Natural killer cell (primary cell): ENCODE measurements around the gene TIMM44. TPM values are rescaled to one million over a fixed set of nuclear protein-coding genes. Genes with fewer than 3 reads are reported as not detected.
"Not testable (repeated sequence)": the region's sequence is repeated elsewhere in the genome, so short reads cannot be mapped to it uniquely, and the experiment has no call there.

ENCODE experiments used
- ATAC-seq, 3 donors: fragments of 150-1000 bp in 2 of 3; fragments of 200-7000 bp in 1 of 3; cut with Tn5 transposase; 1 replicate in 1 of 3; 2 replicates in 2 of 3; pipeline ENCODE4 v1.10.0; 2021; ENCODE audit warnings: mild to moderate bottlenecking in 2 of 3, moderate library complexity in 2 of 3
- DNase-seq, 2 donors: peaks; one replicate each; pipeline versions ENCODE4 v3.0.0 to v3.0.0-alpha.2; 2013 to 2021; ENCODE audit warnings: mixed read lengths in 1 of 2
- H3K27ac ChIP-seq: one replicate; pipeline ENCODE4 v1.5.1; 2013; ENCODE audit warnings: mild to moderate bottlenecking, low read length
- H3K27me3 ChIP-seq: one replicate; pipeline ENCODE4 v1.6.1; 2013; ENCODE audit warnings: low read length; ENCODE audit not compliant: control insufficient read depth, insufficient read depth
- H3K36me3 ChIP-seq: one replicate; pipeline ENCODE4 v1.6.1; 2013; ENCODE audit warnings: low read length; ENCODE audit not compliant: control insufficient read depth, insufficient read depth
- H3K4me1 ChIP-seq: one replicate; pipeline ENCODE4 v1.6.1; 2013; ENCODE audit warnings: low read length; ENCODE audit not compliant: control insufficient read depth, insufficient read depth
- H3K4me3 ChIP-seq: one replicate; pipeline ENCODE4 v1.5.1; 2013; ENCODE audit warnings: low read length
- H3K9me3 ChIP-seq: one replicate; pipeline ENCODE4 v1.6.1; 2013; ENCODE audit warnings: low read length; ENCODE audit not compliant: control insufficient read depth, insufficient read depth
- H3K27ac Mint-ChIP-seq, 2 donors: one replicate each; pipeline ENCODE4 v1.8.0; 2022; ENCODE audit warnings: mild to moderate bottlenecking in 2 of 2, mixed read lengths in 2 of 2, moderate library complexity in 1 of 2
- H3K27me3 Mint-ChIP-seq, 2 donors: one replicate each; pipeline ENCODE4 v1.8.0; 2022; ENCODE audit warnings: low read depth in 2 of 2, mixed read lengths in 2 of 2
- H3K36me3 Mint-ChIP-seq: one replicate; pipeline ENCODE4 v1.8.0; 2022; ENCODE audit warnings: mixed read lengths
- H3K4me1 Mint-ChIP-seq, 2 donors: one replicate each; pipeline ENCODE4 v1.8.0; 2022; ENCODE audit warnings: mixed read lengths in 2 of 2
- H3K4me3 Mint-ChIP-seq: one replicate; pipeline ENCODE4 v1.8.0; 2022; ENCODE audit warnings: mild to moderate bottlenecking, moderate library complexity, mixed read lengths
- H3K9me3 Mint-ChIP-seq, 2 donors: one replicate each; pipeline ENCODE4 v1.8.0; 2022; ENCODE audit warnings: mixed read lengths in 2 of 2
- WGBS: methylation state at CpG from one replicate; pipeline ENCODE4 v1.1.7; 2013; ENCODE audit warnings: missing lambda C conversion rate; ENCODE audit not compliant: insufficient coverage; 5-methylcytosine and 5-hydroxymethylcytosine counted together
- intact Hi-C: fragments of 100-400 bp; cut with micrococcal nuclease; formaldehyde crosslinking; loops from one replicate; pipeline ENCODE4 v1.14.2; 2022
- total RNA-seq, 4 donors: library from RNA; stranded (reverse); fragments of 120-200 nt in 1 of 4; gene quantifications; one replicate each; pipeline versions ENCODE4 v1.2.3 to v1.2.4, GENCODE V29; 2013 to 2022
- TF ChIP-seq, protein P1 (sequence below): fragments of 200-600 bp; IDR thresholded peaks from one replicate; pipeline ENCODE4 v1.8.0; 2022; ENCODE audit warnings: antibody characterized with exemption

The TIMM44 gene
- total RNA-seq, 3 donors from 2014 or later (not counting 1 experiment from before 2014, with no cell fraction given), result 83.3 to 116 (median 89.4) TPM

DNA sequence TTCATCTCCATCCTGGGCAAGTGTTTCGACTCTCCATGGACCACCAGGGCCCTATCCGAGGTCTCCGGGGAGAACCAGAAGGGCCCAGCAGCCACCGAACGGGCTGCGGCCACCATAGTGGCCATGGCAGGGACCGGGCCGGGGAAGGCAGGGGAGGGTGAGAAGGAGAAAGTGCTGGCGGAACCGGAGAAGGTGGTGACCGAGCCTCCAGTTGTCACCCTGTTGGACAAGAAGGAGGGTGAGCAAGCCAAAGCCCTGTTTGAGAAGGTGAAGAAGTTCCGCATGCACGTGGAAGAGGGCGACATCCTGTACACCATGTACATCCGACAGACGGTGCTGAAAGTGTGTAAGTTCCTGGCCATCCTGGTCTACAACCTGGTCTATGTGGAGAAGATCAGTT is 44.5 kb downstream of the TIMM44 start:
- DNase-seq (no peak), ATAC-seq (no peak)
- peaks cover 0 to 8% of the 10 kb centered on the region in 2 donors for H3K27me3 Mint-ChIP-seq
- no peak overlapping the region for H3K27ac ChIP-seq
- intact Hi-C loops, result no loop called here
- TF ChIP-seq, protein P1, sequence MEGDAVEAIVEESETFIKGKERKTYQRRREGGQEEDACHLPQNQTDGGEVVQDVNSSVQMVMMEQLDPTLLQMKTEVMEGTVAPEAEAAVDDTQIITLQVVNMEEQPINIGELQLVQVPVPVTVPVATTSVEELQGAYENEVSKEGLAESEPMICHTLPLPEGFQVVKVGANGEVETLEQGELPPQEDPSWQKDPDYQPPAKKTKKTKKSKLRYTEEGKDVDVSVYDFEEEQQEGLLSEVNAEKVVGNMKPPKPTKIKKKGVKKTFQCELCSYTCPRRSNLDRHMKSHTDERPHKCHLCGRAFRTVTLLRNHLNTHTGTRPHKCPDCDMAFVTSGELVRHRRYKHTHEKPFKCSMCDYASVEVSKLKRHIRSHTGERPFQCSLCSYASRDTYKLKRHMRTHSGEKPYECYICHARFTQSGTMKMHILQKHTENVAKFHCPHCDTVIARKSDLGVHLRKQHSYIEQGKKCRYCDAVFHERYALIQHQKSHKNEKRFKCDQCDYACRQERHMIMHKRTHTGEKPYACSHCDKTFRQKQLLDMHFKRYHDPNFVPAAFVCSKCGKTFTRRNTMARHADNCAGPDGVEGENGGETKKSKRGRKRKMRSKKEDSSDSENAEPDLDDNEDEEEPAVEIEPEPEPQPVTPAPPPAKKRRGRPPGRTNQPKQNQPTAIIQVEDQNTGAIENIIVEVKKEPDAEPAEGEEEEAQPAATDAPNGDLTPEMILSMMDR, result no peak
- 94% methylated on average over 16 of the region's 16 CpGs for WGBS
- H3K9me3 Mint-ChIP-seq, result no peaks in the 10 kb centered on the region
- H3K27me3 ChIP-seq, result no peaks in the 10 kb centered on the region
- no peak overlapping the region for H3K4me3 Mint-ChIP-seq
- peaks cover 9% of the 10 kb centered on the region for H3K4me1 ChIP-seq
- no peak overlapping the region for H3K27ac Mint-ChIP-seq
- no peaks in the 10 kb centered on the region for H3K36me3 Mint-ChIP-seq
- H3K4me1 Mint-ChIP-seq, result peaks cover 9 to 12% of the 10 kb centered on the region in 2 donors
- H3K9me3 ChIP-seq, result no peaks in the 10 kb centered on the region
- no peak overlapping the region for H3K4me3 ChIP-seq
- H3K36me3 ChIP-seq, result no peaks in the 10 kb centered on the region

DNA sequence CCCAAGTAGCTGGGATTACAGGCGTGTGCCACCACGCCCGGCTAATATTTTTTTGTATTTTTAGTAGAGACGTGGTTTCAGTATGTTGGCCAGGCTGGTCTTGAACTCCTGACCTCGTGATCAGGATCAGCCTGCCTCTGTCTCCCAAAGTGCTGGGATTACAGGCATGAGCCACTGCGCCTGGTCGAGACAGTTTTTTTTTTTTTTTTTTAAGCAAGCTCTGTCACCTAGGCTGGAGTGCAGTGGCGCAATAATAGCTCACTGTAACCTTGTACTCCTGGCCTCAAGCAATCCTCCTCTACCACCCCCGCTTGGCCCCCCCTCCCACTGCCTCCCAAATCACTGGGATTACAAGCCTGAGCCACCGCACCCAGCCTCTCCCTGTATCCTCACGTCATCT is 46.2 kb downstream of the TIMM44 start:
- no peak overlapping the region for H3K27ac ChIP-seq
- ATAC-seq (no peak), DNase-seq (no peak)
- H3K36me3 ChIP-seq, result no peaks in the 10 kb centered on the region
- H3K4me1 ChIP-seq, result no peaks in the 10 kb centered on the region
- H3K4me3 Mint-ChIP-seq, result no peak overlapping the region
- intact Hi-C loops, result no loop called here
- H3K4me1 Mint-ChIP-seq, result no peaks in the 10 kb centered on the region
- WGBS, result 90% methylated on average over 11 of the region's 11 CpGs
- no peaks in the 10 kb centered on the region for H3K36me3 Mint-ChIP-seq
- TF ChIP-seq, protein P1, result no peak
- H3K27me3 ChIP-seq, result no peaks in the 10 kb centered on the region
- H3K9me3 ChIP-seq, result no peaks in the 10 kb centered on the region
- peaks cover 0 to 5% of the 10 kb centered on the region in 2 donors for H3K27me3 Mint-ChIP-seq
- H3K9me3 Mint-ChIP-seq, result no peaks in the 10 kb centered on the region
- H3K27ac Mint-ChIP-seq, result no peak overlapping the region
- no peak overlapping the region for H3K4me3 ChIP-seq

DNA sequence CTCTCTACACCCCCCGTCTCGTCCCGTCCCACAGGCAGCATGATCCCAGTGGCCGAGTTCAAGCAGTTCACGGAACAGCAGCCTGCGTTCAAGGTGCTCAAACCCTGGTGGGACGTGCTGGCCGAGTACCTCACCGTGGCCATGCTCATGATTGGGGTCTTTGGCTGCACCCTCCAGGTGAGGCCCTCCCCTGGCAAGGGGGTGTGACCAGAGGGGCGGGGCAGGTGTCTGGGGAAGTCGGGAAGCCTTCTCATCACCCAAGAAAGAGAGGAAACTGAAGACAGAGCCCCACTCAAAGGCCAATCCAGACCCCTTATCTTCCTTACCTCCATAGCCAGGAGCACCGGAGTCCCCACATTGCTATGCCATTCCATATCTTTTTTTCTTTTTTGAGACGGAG is 47.9 kb downstream of the TIMM44 start:
- Mint-ChIP-seq H3K27me3 (peaks cover 0 to 5% of the 10 kb centered on the region in 2 donors), H3K4me1 (no peaks in the 10 kb centered on the region), H3K27ac (no peak overlapping the region), H3K36me3 (no peaks in the 10 kb centered on the region), H3K4me3 (no peak overlapping the region), H3K9me3 (no peaks in the 10 kb centered on the region)
- Histone ChIP-seq H3K4me1 (no peaks in the 10 kb centered on the region), H3K27ac (no peak overlapping the region), H3K27me3 (no peaks in the 10 kb centered on the region), H3K4me3 (no peak overlapping the region), H3K36me3 (no peaks in the 10 kb centered on the region), H3K9me3 (no peaks in the 10 kb centered on the region)
- DNase-seq (no peak), ATAC-seq (no peak)
- WGBS, result 84% methylated on average over 13 of the region's 13 CpGs
- intact Hi-C loops, result no loop called here
- TF ChIP-seq, protein P1, result no peak

DNA sequence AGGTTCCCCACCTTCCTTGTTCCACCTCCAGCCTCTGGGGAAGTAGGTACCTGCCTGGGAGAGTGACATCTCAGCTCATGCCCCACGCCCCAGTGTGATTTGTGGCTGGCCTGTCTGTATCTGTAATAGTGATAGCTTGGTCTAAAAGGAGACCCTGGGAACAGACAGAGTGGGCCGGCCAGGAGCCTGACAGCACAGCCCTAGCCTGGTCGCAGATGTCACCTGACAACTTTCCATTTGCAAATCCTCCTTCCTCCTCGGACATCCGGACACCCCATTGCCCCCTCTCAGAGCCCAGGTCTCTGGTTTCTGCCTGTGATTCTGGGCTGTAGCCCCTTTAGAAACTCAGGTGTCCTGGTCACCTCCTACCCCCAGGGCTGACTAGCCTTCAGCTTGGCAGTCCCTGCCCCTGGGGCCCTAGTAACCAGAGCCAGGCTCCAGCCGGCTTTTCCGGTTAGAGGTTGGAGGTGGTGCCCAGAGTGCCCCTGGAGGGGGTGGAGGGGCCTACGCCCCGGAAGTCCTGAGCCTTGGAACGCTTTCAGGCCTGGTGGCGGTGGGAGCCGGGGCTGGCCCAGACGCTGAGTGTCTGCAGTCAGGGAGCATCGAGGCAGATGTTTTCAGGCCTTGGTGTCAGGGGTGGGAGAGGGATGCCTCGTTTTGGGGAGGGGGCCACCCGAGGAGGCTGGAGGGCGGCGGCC is 48.7 kb downstream of the TIMM44 start:
- H3K4me1 ChIP-seq, result no peaks in the 10 kb centered on the region
- Mint-ChIP-seq H3K4me1 (no peaks in the 10 kb centered on the region), H3K4me3 (no peak overlapping the region), H3K36me3 (no peaks in the 10 kb centered on the region), H3K27ac (no peak overlapping the region), H3K27me3 (peaks cover 0 to 5% of the 10 kb centered on the region in 2 donors), H3K9me3 (no peaks in the 10 kb centered on the region)
- H3K36me3 ChIP-seq, result no peaks in the 10 kb centered on the region
- TF ChIP-seq, protein P1, result no peak
- intact Hi-C loops, result no loop called here
- DNase-seq (no peak), ATAC-seq (no peak)
- 70% methylated on average over 18 of the region's 18 CpGs for WGBS
- H3K4me3 ChIP-seq, result no peak overlapping the region
- no peaks in the 10 kb centered on the region for H3K9me3 ChIP-seq
- no peak overlapping the region for H3K27ac ChIP-seq
- no peaks in the 10 kb centered on the region for H3K27me3 ChIP-seq

DNA sequence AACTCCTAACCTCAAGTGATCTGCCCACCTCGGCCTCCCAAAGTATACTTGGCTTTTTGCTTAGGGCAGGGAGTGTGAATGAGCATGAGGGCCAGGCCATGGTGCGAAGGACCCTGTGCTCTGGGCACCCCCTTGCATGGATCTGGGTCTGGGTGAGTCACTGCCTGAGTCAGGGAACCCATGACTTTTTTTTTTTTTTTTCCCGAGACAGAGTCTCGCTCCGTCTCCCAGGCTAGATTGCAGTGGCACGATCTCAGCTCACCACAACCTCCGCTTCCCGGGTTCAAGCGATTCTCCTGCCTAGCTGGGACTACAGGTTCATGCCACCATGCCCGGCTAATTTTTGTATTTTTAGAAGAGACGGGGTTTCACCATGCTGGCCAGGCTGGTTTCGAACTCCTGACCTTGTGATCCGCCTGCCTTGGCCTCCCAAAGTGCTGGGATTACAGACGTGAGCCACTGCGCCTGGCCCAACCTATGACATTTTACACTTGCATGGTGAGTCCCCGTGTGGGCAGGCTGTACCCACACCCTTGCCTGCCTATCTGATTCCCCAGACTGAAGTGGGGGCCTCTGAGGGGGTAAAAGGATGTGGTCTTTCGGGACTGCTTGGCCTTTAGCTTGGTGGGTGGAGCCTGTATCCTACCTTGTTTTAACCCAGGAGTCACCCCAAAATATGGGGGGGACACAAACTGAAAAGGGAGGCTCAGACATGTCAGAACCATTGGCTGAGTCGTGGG is 49.9 kb downstream of the TIMM44 start:
- 74% methylated on average over 18 of the region's 18 CpGs for WGBS
- H3K9me3 Mint-ChIP-seq, H3K4me1 ChIP-seq, H3K27ac Mint-ChIP-seq, H3K36me3 Mint-ChIP-seq, H3K27me3 ChIP-seq, intact Hi-C loops, H3K4me1 Mint-ChIP-seq, H3K4me3 Mint-ChIP-seq, H3K27me3 Mint-ChIP-seq, H3K9me3 ChIP-seq, H3K27ac ChIP-seq, H3K4me3 ChIP-seq, ATAC-seq, H3K36me3 ChIP-seq, DNase-seq: not testable (repeated sequence)
